Astrocyte of the cerebellum (primary cell): ENCODE data around the gene CRYBB3.

ENCODE experiments used
- DNase-seq: peaks from one replicate; pipeline ENCODE4 v3.0.0-alpha.2; 2011; ENCODE audit warnings: low read depth
- H3K4me3 ChIP-seq: 2 replicates; pipeline ENCODE4 v1.5.1; 2011; ENCODE audit warnings: mild to moderate bottlenecking, low read depth, low read length, moderate library complexity
- in situ Hi-C: cut with HindIII; loops from 2 replicates; pipeline ENCODE4 v1.10.0; 2017; ENCODE audit warnings: low sequenced_read_pairs
- TF ChIP-seq, protein P1 (sequence below): IDR thresholded peaks from 2 replicates; pipeline ENCODE4 v1.5.1; 2012; ENCODE audit warnings: low read length, low read depth, moderate library complexity, mild to moderate bottlenecking; ENCODE audit errors: missing control alignments

Gene CRYBB3

DNA sequence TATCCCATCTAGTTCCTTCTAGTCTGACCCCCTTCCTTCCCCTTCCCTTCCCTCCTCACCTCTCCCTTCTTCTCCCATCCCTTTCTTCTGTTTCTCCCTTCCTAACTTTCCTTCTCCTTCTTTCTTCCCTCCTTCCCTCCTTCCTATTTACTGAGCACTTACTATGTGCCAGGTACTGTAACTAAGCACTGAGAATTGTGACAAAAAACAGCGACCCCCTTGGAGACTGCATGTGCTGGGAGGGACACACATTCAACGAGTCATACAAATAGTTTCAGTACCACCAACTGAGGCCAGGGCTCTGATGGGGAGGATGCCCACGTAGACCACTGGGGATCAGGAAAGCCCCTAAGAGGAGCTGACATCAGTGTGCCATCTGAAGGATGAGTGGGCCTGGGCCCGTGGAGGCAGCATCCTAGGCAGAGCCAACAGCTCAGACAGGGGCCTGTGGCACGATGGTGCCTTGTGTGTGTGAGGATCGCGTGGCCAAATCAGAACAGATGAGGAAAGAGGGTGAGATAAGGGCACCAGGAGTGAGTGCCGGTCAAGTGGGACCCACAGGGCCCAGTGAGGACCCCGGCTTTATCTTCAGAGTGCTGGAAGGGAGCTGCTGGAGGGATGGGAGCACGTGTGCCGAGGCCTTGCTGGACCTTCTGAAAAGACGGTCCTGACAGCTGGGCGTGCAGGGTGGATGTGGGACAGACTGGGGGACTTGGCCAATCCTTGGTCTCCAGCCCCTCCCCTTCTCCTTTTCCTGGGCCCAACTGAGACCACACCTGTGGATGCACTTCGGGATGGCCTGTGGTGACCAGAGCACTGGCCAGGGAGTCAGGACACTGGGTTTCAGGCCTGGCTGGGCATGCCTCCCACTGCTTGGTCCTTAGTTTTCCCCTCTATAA, 38.4 kb upstream of the CRYBB3 start:
- H3K4me3 ChIP-seq: no peak overlapping the region
- TF ChIP-seq, protein P1, sequence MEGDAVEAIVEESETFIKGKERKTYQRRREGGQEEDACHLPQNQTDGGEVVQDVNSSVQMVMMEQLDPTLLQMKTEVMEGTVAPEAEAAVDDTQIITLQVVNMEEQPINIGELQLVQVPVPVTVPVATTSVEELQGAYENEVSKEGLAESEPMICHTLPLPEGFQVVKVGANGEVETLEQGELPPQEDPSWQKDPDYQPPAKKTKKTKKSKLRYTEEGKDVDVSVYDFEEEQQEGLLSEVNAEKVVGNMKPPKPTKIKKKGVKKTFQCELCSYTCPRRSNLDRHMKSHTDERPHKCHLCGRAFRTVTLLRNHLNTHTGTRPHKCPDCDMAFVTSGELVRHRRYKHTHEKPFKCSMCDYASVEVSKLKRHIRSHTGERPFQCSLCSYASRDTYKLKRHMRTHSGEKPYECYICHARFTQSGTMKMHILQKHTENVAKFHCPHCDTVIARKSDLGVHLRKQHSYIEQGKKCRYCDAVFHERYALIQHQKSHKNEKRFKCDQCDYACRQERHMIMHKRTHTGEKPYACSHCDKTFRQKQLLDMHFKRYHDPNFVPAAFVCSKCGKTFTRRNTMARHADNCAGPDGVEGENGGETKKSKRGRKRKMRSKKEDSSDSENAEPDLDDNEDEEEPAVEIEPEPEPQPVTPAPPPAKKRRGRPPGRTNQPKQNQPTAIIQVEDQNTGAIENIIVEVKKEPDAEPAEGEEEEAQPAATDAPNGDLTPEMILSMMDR: no peak
- in situ Hi-C loops: no loop called here
- no peak for DNase-seq

DNA sequence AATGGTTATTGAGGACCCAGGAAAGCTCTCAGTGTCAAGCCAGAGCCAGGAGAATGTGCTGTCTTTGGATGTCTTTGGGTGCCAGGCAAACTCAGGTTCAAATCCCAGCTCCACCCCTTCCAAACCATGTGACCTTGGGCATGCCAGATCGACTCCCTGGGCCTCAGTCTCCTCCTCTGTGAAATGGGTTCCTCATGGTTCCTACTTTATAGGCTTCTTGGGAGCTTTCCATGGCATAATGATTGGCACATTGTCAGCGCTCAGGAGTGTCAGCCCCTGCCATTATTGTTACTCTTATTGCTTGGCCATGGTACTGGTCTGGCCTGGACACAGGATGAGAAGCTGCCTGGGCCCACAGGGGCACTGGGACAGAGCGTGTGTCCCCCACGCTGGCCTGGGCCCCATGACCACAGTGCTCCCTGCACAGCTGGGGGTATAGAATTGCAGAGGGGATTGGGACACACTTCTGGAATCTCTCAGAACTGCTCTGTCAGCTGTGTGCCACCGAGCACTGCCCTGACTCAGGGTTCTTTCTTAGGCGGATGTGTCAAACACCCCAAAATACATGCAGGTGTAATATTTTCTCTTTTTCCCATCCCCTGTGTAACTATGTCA, 37.6 kb upstream of the CRYBB3 start:
- H3K4me3 ChIP-seq: no peak overlapping the region
- TF ChIP-seq, protein P1: no peak
- in situ Hi-C loops: no loop called here
- no peak for DNase-seq

DNA sequence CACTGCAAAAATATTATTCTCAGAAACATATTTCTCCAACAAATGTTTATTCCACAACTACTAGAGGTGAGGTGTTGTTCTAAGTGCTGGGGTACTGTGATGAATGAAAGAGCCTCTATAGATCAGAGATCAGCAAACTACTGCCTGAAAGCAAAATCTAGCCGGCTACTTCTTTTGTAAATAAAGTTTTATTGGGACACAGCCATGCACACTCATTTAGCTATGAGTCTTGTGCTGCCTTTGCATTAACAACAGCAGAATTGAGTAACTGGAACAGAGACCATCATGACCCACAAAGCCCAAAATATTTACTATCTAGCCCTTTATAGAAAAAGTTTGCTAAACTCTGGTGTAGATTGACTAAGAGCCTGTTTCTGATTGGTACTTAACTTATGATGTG, 37.1 kb upstream of the CRYBB3 start:
- in situ Hi-C loops: no loop called here
- TF ChIP-seq, protein P1: no peak
- no peak for DNase-seq
- no peak overlapping the region for H3K4me3 ChIP-seq

DNA sequence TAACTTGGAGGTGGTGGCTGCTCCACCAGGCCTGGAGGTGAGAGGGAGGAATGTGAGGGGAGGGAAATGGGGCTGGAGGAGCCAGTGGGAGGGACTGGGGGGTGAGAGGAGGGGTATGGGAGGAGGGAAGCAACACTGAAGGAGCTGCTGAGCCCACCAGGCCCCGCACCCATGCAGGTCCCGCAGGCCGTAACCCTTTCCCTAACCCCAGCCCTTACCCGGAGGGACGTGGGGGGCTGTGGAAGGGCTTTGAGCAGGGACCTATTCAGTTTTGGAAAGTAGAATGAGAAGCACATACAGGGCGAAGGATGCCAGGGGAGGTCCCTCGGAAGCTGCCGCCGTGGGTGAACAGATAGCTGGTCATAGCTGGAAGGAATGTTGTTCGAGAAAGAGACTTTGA, 33.9 kb upstream of the CRYBB3 start:
- no peak overlapping the region for H3K4me3 ChIP-seq
- DNase-seq: no peak
- in situ Hi-C loops: no loop called here
- TF ChIP-seq, protein P1: no peak

DNA sequence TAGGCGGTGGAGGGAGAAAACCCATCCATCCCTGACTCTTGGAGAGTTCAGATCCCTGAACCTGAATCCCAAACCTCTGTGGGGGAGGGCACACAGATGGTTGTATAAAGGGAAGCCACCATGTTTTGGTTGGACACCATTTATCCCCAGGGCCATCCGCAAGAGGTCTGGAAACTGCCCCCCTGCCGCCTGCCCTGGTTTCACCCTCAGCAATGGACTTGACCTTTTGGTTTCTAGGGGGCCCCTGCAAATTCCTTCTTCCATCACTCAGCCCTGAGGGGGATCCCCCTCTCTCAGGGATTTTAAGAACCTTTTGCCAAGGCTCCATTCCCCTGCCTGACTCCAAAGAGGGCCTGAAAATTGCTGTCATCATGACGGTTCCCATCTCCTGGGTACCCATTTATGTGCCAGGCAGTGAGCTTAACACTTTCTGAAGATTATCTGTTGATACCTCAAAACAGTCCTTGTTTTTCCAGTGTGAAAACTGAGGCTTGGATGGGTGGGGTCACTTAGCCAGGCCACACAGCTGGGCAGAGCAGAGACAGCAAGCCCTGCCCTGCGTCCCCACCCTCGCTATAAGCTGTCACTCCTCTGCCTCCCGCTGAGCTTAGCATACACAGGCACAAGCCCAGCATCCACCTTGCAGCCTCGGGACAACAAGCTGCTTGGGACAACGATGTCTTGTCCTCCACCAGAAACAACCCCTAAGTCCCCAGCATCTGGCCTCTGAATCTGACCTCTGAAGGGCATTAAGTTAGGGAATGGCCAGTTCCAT, 33.2 kb upstream of the CRYBB3 start:
- no peak for DNase-seq
- in situ Hi-C loops: no loop called here
- H3K4me3 ChIP-seq: no peak overlapping the region
- TF ChIP-seq, protein P1: no peak

DNA sequence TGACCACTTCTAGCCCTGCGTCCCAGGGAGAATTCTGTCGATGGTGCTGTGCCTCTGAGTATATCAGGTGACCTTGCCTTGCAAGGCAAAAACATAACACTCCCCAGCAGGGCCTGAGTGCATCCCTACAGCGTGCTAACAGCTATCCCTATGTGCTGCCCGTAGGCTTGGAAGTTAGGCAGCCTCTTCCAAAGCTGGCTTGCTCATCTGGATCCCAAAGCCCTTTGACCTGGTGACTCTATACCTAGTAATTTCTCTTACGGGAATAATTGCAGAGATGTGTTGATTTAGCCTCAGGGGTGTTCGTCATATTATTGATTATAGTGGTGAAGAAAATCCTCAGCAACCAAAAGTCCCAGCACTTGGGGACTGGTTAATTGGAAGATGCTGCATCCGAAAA, 32.6 kb upstream of the CRYBB3 start:
- H3K4me3 ChIP-seq: no peak overlapping the region
- in situ Hi-C loops: no loop called here
- TF ChIP-seq, protein P1: no peak
- DNase-seq: no peak
